GM18505 (cell line): ENCODE data around the gene GZF1.

Experiments
- ATAC-seq: cut with Tn5 transposase; IDR thresholded peaks from one replicate; pipeline ENCODE4 v1.9.1; 2021; ENCODE audit not compliant: unreplicated experiment
- POLR2A ChIP-seq: IDR thresholded peaks from 4 replicates; pipeline ENCODE4 v1.6.1; 2011; ENCODE audit warnings: borderline replicate concordance; ENCODE audit not compliant: insufficient read depth, insufficient read length; ENCODE audit errors: extremely low read depth

Gene GZF1

DNA sequence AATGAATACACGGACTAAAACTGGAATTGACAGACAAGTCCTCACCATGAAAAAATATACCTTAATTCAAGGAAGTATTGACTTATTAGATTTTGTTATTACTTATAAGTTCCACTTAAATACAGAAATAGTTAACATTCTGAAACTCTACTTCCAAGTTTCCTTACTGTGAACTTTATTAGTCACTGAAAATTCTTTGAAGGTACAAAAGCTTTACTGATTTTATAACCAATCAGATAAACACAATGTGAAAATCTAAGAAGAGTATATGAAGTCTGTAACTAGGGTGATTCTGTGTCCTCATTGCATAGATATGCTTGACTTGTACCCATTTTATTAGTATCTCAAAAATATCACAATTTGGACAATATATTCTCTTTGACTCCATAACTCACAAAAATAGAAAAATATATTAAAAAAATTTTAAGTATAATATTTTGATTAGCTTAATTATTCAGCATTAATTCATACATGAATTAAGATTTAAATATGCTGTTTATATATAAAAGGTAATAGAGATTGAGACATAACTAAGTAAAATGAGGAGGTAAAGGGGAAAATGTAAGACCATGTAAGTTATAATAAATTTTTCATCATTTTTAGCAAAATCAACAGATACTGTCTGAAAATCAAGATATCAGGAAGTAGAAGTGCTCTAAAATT lies 52.7 kb downstream of the GZF1 start:
- TF ChIP-seq POLR2A: no peak
- ATAC-seq: no peak

DNA sequence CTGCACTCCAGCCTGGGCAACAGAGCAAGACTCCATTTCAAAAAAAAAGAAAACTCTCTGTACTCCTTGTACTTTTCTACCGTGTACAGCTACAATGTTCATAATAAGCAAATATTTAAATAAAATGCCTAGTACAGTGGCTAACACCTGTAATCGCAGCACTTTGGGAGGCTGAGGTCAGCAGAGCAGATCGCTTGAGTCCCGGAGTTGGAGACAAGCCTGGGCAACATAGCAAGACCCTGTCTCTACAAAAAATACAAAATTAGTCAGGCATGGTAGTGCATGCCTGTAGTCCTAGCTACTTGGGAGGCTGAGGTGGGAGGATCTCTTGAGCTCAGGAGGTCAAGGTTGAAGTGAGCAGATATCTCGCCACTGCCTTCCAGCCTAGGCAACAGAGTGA lies 53.6 kb downstream of the GZF1 start:
- TF ChIP-seq POLR2A: no peak
- no peak for ATAC-seq

DNA sequence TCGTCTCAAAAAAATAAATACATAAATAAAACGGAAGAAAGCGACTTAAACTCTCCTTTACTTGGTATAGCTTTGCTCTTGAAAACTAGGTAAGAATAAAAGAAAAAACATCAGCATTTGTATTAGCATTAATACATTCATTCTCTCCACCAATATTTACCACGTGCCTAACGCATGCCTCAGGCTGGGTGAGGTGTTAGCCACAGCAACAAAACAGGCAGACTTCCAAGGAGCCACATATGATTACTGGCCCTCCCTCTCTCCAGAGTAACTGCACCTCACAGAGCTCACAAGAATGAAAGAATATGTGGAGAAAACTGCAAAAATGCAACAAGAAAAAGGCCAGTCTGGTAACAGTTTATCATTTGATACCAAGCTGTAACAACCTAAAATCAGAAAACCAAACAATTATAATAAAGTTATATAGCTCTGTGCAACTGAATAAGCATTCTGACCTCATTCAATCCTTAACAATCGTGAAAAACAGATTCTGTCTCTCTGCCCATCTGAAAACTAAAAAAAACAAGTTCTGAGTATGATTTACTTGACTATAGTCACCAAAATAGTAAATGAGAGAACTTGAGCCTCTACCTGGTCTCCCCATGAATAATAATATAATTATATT lies 54.1 kb downstream of the GZF1 start:
- ATAC-seq: no peak
- no peak for TF ChIP-seq POLR2A

DNA sequence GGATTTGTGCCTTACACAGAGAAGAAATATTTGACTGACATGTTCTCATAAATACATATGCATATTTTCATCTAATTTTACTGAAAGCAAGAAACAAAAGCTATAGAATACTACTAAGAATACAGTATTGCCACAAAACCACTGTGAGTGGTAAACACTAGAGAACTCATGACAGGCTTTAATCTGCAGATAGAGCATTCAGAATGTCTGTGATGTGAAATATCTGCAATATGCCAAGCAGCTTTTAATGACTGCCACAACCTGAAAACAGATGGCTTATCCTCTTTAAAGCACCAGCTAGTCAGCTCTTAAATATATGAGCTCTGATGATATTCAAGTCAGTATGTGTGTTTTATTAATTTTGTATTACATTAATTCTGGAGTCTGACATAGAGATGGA lies 55.9 kb downstream of the GZF1 start:
- no peak for ATAC-seq
- TF ChIP-seq POLR2A: no peak

DNA sequence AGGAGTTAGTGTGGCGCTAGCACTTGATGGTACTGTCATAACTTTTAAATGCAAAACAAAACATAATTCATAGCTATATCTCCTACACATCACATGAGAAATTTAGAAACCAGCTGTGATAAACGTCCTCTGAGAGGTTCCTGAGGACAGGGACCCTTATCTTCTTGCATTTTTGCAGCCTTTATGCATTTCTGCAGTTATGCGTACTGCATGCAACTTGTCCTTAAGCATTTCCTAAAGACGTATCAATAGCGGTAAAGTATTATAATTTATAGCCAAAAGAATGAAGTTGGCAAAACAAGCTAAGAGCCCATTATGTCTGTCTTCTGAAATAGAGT lies 57.6 kb downstream of the GZF1 start:
- TF ChIP-seq POLR2A: no peak
- ATAC-seq: no peak

DNA sequence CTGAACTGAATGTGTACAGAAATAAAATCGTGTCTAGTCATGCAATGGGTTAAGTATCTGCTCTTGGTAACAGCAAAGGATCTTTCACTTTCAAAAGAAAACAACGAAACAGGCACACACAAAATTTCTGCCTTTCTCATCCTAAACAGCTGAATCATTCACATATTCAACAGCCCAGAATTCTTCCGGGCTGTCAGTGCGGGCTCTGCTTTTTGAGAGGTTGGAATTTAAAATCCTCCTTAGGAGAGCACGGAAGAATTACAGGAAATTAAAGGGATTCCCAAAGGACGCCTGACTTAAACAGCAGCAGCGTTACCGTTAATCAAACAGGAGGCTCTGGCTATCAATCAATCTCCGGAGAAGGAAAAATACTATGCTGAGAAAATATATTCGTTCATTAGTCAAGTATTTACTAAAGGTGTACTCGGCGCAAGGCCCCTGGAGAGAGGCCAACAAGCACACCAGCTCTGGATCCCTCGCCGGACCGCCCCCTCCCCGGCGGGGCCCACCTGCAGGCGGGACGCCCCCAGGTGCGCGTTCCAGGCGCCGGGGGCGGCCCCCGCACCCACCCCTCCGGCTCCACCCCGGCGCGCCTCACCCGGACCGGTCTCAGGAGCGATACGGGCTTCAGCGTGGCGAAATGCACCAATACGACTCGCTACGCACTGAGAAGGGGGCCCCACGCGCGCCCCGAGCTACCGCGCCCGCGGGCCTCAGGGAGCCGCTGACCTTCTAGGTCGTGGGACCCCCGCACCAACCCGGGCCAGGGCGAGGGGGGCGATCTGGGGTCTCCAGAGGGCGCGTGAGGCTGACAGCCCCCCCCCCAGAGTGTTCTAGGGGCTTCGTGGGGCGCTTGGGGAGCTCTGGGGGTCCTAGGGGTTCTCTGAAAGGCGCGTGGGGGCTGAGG lies 58.3 kb downstream of the GZF1 start:
- ATAC-seq: peak; percentile 28
- TF ChIP-seq POLR2A: peak; percentile 28

DNA sequence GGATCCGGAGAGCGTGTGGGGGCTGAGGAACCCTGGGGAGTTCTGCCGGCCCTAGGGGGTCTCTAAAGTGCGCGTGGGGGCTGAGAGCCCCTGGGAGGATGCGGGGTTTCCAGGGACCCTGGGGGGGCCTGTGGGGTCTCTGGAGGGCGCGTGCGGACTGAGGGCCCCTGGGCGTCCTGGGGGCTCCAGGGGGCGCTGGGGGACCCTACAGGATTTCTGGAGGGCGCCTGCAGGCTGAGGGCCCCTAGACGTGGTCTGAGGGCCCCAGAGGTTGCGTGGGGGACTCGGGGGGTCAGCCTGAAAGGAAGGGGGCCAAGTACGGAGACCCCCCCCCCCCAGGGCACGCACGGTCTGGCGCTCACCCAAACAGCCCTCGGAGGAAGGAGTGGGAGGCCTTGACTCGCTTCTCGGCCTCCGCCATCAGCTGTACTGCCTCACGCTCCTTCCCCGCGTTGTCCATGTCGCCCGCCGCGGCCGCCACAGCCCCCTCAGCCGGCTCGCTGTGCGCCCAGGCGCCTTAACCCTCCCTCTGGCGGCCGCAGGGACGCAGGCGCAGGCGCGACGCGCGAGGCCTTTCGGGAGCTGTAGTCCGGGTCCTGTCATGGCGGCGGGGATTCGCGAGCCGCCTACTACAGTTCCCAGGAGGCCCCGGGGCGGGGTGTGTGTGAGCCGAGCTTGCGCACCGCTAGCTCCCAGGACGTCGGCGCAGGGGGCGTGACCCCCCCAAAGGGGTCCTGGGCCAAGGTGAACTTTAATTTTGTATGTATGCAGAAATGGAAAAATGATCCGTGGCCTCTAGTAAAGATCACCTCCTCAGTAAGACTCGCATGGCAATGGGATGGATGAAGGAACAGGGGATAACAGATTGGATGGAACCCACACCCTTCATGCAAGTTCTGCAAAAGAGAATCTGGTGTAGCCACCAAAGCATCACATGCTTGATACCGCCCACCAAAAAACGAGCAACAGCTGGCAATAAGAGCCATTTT lies 59.3 kb downstream of the GZF1 start, which contains the start of gene NAPB:
TSS of gene NAPB (minus strand) at position 546 of the 989 bp plus-strand sequence. CDS start at position 460, 86 bp downstream.
- ATAC-seq: peak; percentile 95
- TF ChIP-seq POLR2A: peak; percentile 73
